Measurements from ENCODE around the gene HIBADH.

HIBADH gene

GRCh38 chr7:27560706-27561235 lies 101.9 kb downstream of the HIBADH start:
- H3K4me3 ChIP-seq (replicated peaks in 1 of 2; ENCODE audit: low read depth in 2 of 2, low read length in 2 of 2) = no peak overlapping the region
- DNase-seq (ENCODE audit: low read depth in 2 of 2) = peak; percentile 60 to 84
- peak; percentile 25 for TF ChIP-seq CTCF (IDR thresholded peaks at IDR 0.05; ENCODE audit: low read depth, low read length)

- no peak for DNase-seq (ENCODE audit: low read depth in 2 of 2)
- no peak overlapping the region for H3K4me3 ChIP-seq (replicated peaks in 1 of 2; ENCODE audit: low read depth in 2 of 2, low read length in 2 of 2)
- no peak for TF ChIP-seq CTCF (IDR thresholded peaks at IDR 0.05; ENCODE audit: low read depth, low read length)
These were observed 107.0 kb downstream of the HIBADH start for GRCh38 chr7:27555670-27556069.

- no peak for TF ChIP-seq CTCF (IDR thresholded peaks at IDR 0.05; ENCODE audit: low read depth, low read length)
- no peak overlapping the region for H3K4me3 ChIP-seq (replicated peaks in 1 of 2; ENCODE audit: low read depth in 2 of 2, low read length in 2 of 2)
- DNase-seq (ENCODE audit: low read depth in 2 of 2) = no peak
These were observed 107.9 kb downstream of the HIBADH start for GRCh38 chr7:27554826-27555225.

GRCh38 chr7:27553273-27553672 lies 109.4 kb downstream of the HIBADH start:
- TF ChIP-seq CTCF (IDR thresholded peaks at IDR 0.05; ENCODE audit: low read depth, low read length) = no peak
- no peak overlapping the region for H3K4me3 ChIP-seq (replicated peaks in 1 of 2; ENCODE audit: low read depth in 2 of 2, low read length in 2 of 2)
- no peak for DNase-seq (ENCODE audit: low read depth in 2 of 2)

GRCh38 chr7:27551803-27552400 lies 110.8 kb downstream of the HIBADH start:
- DNase-seq (ENCODE audit: low read depth in 2 of 2) = no peak
- TF ChIP-seq CTCF (IDR thresholded peaks at IDR 0.05; ENCODE audit: low read depth, low read length) = no peak
- no peak overlapping the region for H3K4me3 ChIP-seq (replicated peaks in 1 of 2; ENCODE audit: low read depth in 2 of 2, low read length in 2 of 2)

- TF ChIP-seq CTCF (IDR thresholded peaks at IDR 0.05; ENCODE audit: low read depth, low read length) = no peak
- no peak overlapping the region for H3K4me3 ChIP-seq (replicated peaks in 1 of 2; ENCODE audit: low read depth in 2 of 2, low read length in 2 of 2)
- no peak for DNase-seq (ENCODE audit: low read depth in 2 of 2)
These were observed 113.1 kb downstream of the HIBADH start for GRCh38 chr7:27549606-27550005.

GRCh38 chr7:27548304-27548703 lies 114.4 kb downstream of the HIBADH start:
- H3K4me3 ChIP-seq (replicated peaks in 1 of 2; ENCODE audit: low read depth in 2 of 2, low read length in 2 of 2) = no peak overlapping the region
- DNase-seq (ENCODE audit: low read depth in 2 of 2) = no peak
- TF ChIP-seq CTCF (IDR thresholded peaks at IDR 0.05; ENCODE audit: low read depth, low read length) = no peak

Data from cardiac fibroblast (primary cell).